ENCODE measurements around the gene FAM120A. TPM values are rescaled to one million over a fixed set of nuclear protein-coding genes. Genes with fewer than 3 reads are reported as not detected.
"Not testable (repeated sequence)": the region's sequence is repeated elsewhere in the genome, so short reads cannot be mapped to it uniquely, and the experiment has no call there.

The FAM120A gene
- total RNA-seq, 5 donors from 2014 or later (not counting 1 experiment from before 2014, with no cell fraction given) = 76.0 to 96.3 (median 93.5) TPM

GRCh38 chr9:93435386-93435785 lies 16.1 kb upstream of the FAM120A start:
- no peak overlapping the region for H3K27ac Mint-ChIP-seq
- WGBS (ENCODE audit: insufficient coverage) = no CpG with 5 or more reads among the region's 8 CpGs
- H3K27me3 Mint-ChIP-seq = peaks cover 0 to 1% of the 10 kb centered on the region in 2 donors

GRCh38 chr9:93436218-93436617 lies 15.3 kb upstream of the FAM120A start:
- ATAC-seq (replicated peaks in 1 of 4) (no peak), DNase-seq (no peak)
- Mint-ChIP-seq H3K4me3 (no peak overlapping the region), H3K9me3 (no peaks in the 10 kb centered on the region), H3K27me3 (peaks cover 0 to 1% of the 10 kb centered on the region in 2 donors), H3K27ac (no peak overlapping the region), H3K36me3 (peaks cover 15% of the 10 kb centered on the region), H3K4me1 (no peaks in the 10 kb centered on the region)
- CTCF ChIA-PET = no interaction called here
- POLR2A ChIA-PET = interaction anchor here in 1 of 2 donors (0.6 kb wide), 1 partner anchor 43 kb away, joined by 7 read pairs; no protein-coding TSS in a partner anchor
- no CpG with 5 or more reads among the region's 6 CpGs for WGBS (ENCODE audit: insufficient coverage)
- no peaks in the 10 kb centered on the region for H3K9me3 ChIP-seq
- H3K27me3 ChIP-seq (replicated peaks in 1 of 2; ENCODE audit: control insufficient read depth in 2 of 2, extremely low read depth in 1 of 2, insufficient read depth in 2 of 2, low read length in 1 of 2) = no peaks in the 10 kb centered on the region
- H3K4me1 ChIP-seq (ENCODE audit: control insufficient read depth in 1 of 2, extremely low read depth in 1 of 2, insufficient read depth in 2 of 2, low read length in 2 of 2) = peaks cover 0 to 3% of the 10 kb centered on the region in 2 experiments
- peaks cover 2% of the 10 kb centered on the region in 2 donors for H3K36me3 ChIP-seq (ENCODE audit: control insufficient read depth in 2 of 2, extremely low read depth in 1 of 2, insufficient read depth in 1 of 2, low read length in 1 of 2)
- no peak overlapping the region for H3K27ac ChIP-seq (ENCODE audit: low read length)
- no peak overlapping the region for H3K4me3 ChIP-seq (ENCODE audit: control insufficient read depth in 1 of 2, extremely low read depth in 1 of 2, low read length in 1 of 2)

More at GRCh38 chr9:93435386-93435785, 16.1 kb upstream of the FAM120A start:
- DNase-seq (no peak), ATAC-seq (replicated peaks in 1 of 4) (no peak)
- no peaks in the 10 kb centered on the region for H3K9me3 ChIP-seq
- H3K4me3 Mint-ChIP-seq = no peak overlapping the region
- H3K27ac ChIP-seq (ENCODE audit: low read length) = no peak overlapping the region
- ChIA-PET CTCF (no interaction called here), POLR2A (no interaction called here)
- no peaks in the 10 kb centered on the region for H3K4me1 Mint-ChIP-seq
- no peak overlapping the region for H3K4me3 ChIP-seq (ENCODE audit: control insufficient read depth in 1 of 2, extremely low read depth in 1 of 2, low read length in 1 of 2)
- H3K27me3 ChIP-seq (replicated peaks in 1 of 2; ENCODE audit: control insufficient read depth in 2 of 2, extremely low read depth in 1 of 2, insufficient read depth in 2 of 2, low read length in 1 of 2) = peaks cover 0 to 4% of the 10 kb centered on the region in 2 experiments
- peaks cover 0 to 3% of the 10 kb centered on the region in 2 experiments for H3K4me1 ChIP-seq (ENCODE audit: control insufficient read depth in 1 of 2, extremely low read depth in 1 of 2, insufficient read depth in 2 of 2, low read length in 2 of 2)
- H3K36me3 ChIP-seq (ENCODE audit: control insufficient read depth in 2 of 2, extremely low read depth in 1 of 2, insufficient read depth in 1 of 2, low read length in 1 of 2) = peaks cover 0 to 2% of the 10 kb centered on the region in 2 donors
- no peaks in the 10 kb centered on the region for H3K9me3 Mint-ChIP-seq
- peaks cover 15% of the 10 kb centered on the region for H3K36me3 Mint-ChIP-seq

- Mint-ChIP-seq H3K27ac (no peak overlapping the region), H3K36me3 (peaks cover 15% of the 10 kb centered on the region)
- CTCF ChIA-PET = no interaction called here
These were observed 14.7 kb upstream of the FAM120A start for GRCh38 chr9:93436655-93437407.

DNA sequence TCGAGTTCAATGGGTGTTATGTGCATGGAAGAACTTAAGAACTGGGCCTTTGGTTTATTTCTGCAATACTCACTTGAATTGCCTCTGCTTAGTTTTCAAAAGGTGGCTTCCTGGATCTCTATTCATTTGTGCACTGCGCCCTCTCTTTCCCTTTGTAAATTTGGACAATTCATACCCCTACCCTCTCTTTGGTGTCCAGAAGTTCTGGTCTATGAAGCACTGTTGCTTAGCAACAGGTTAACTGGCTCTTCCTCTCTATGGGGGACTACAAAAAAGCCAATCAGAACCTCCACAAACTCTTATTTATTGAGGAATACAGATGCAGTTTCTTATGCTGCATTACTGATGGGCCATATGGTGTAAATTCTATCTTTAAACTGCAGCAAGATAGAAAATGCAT lies 13.5 kb upstream of the FAM120A start:
- 100% methylated on average over 1 of the region's 2 CpGs for WGBS (ENCODE audit: insufficient coverage)
- ChIA-PET CTCF (no interaction called here), POLR2A (no interaction called here)
- Histone ChIP-seq H3K9me3 (no peaks in the 10 kb centered on the region), H3K27ac (ENCODE audit: low read length) (no peak overlapping the region), H3K4me3 (ENCODE audit: control insufficient read depth in 1 of 2, extremely low read depth in 1 of 2, low read length in 1 of 2) (no peak overlapping the region), H3K4me1 (ENCODE audit: control insufficient read depth in 1 of 2, extremely low read depth in 1 of 2, insufficient read depth in 2 of 2, low read length in 2 of 2) (no peaks in the 10 kb centered on the region), H3K27me3 (replicated peaks in 1 of 2; ENCODE audit: control insufficient read depth in 2 of 2, extremely low read depth in 1 of 2, insufficient read depth in 2 of 2, low read length in 1 of 2) (no peaks in the 10 kb centered on the region), H3K36me3 (ENCODE audit: control insufficient read depth in 2 of 2, extremely low read depth in 1 of 2, insufficient read depth in 1 of 2, low read length in 1 of 2) (peaks cover 2% of the 10 kb centered on the region in 2 donors)
- DNase-seq (no peak), ATAC-seq (replicated peaks in 1 of 4) (no peak)
- Mint-ChIP-seq H3K27ac (no peak overlapping the region), H3K4me3 (no peak overlapping the region), H3K9me3 (no peaks in the 10 kb centered on the region), H3K27me3 (peaks cover 0 to 1% of the 10 kb centered on the region in 2 donors), H3K36me3 (peaks cover 15% of the 10 kb centered on the region), H3K4me1 (no peaks in the 10 kb centered on the region)

More at GRCh38 chr9:93436655-93437407, 14.7 kb upstream of the FAM120A start:
- H3K4me1 Mint-ChIP-seq = no peaks in the 10 kb centered on the region
- Histone ChIP-seq H3K4me1 (ENCODE audit: control insufficient read depth in 1 of 2, extremely low read depth in 1 of 2, insufficient read depth in 2 of 2, low read length in 2 of 2) (peaks cover 0 to under 1% of the 10 kb centered on the region in 2 experiments), H3K27me3 (replicated peaks in 1 of 2; ENCODE audit: control insufficient read depth in 2 of 2, extremely low read depth in 1 of 2, insufficient read depth in 2 of 2, low read length in 1 of 2) (no peaks in the 10 kb centered on the region), H3K9me3 (no peaks in the 10 kb centered on the region), H3K27ac (ENCODE audit: low read length) (no peak overlapping the region), H3K36me3 (ENCODE audit: control insufficient read depth in 2 of 2, extremely low read depth in 1 of 2, insufficient read depth in 1 of 2, low read length in 1 of 2) (peaks cover 2% of the 10 kb centered on the region in 2 donors), H3K4me3 (ENCODE audit: control insufficient read depth in 1 of 2, extremely low read depth in 1 of 2, low read length in 1 of 2) (no peak overlapping the region)
- POLR2A ChIA-PET = interaction anchor here in 1 of 2 donors (0.6 kb wide), 1 partner anchor 1208 kb away, joined by 3 read pairs; no protein-coding TSS in a partner anchor
- ATAC-seq (replicated peaks in 1 of 4) (no peak), DNase-seq (no peak)
- 89% methylated on average over 4 of the region's 7 CpGs for WGBS (ENCODE audit: insufficient coverage)
- H3K9me3 Mint-ChIP-seq = no peaks in the 10 kb centered on the region
- H3K4me3 Mint-ChIP-seq = no peak overlapping the region
- H3K27me3 Mint-ChIP-seq = peaks cover 0 to 1% of the 10 kb centered on the region in 2 donors

DNA sequence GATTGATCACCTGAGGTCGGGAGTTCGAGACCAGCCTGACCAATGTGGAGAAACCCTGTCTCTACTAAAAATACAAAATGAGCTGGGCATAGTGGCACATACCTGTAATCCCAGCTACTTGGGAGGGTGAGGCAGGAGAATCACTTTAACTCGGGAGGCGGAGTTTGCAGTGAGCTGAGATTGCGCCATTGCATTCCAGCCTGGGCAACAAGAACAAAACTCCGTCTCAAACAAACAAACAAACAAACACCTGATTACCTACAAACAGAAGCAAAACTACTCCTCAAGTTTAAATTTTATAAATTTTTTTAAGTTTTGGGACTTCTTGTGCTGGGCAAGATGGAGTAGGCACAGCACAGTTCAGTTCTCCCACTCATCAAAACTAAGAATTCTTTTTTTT lies 12.2 kb upstream of the FAM120A start:
- POLR2A ChIA-PET; H3K4me3 Mint-ChIP-seq; DNase-seq; H3K27ac Mint-ChIP-seq; H3K4me1 Mint-ChIP-seq; H3K4me3 ChIP-seq (ENCODE audit: control insufficient read depth in 1 of 2, extremely low read depth in 1 of 2, low read length in 1 of 2); H3K4me1 ChIP-seq (ENCODE audit: control insufficient read depth in 1 of 2, extremely low read depth in 1 of 2, insufficient read depth in 2 of 2, low read length in 2 of 2); H3K27me3 ChIP-seq (replicated peaks in 1 of 2; ENCODE audit: control insufficient read depth in 2 of 2, extremely low read depth in 1 of 2, insufficient read depth in 2 of 2, low read length in 1 of 2); H3K9me3 Mint-ChIP-seq; H3K9me3 ChIP-seq; H3K36me3 ChIP-seq (ENCODE audit: control insufficient read depth in 2 of 2, extremely low read depth in 1 of 2, insufficient read depth in 1 of 2, low read length in 1 of 2); CTCF ChIA-PET; H3K27me3 Mint-ChIP-seq; H3K27ac ChIP-seq (ENCODE audit: low read length); ATAC-seq (replicated peaks in 1 of 4): not testable (repeated sequence)
- 92% methylated on average over 2 of the region's 6 CpGs for WGBS (ENCODE audit: insufficient coverage)
- H3K36me3 Mint-ChIP-seq = peaks cover 18% of the 10 kb centered on the region

GRCh38 chr9:93440896-93441580 lies 10.4 kb upstream of the FAM120A start:
- CTCF ChIA-PET = no interaction called here
- ATAC-seq (replicated peaks in 1 of 4) (no peak), DNase-seq (no peak)
- Mint-ChIP-seq H3K4me1 (no peaks in the 10 kb centered on the region), H3K27ac (no peak overlapping the region), H3K9me3 (no peaks in the 10 kb centered on the region), H3K36me3 (peaks cover 21% of the 10 kb centered on the region), H3K27me3 (no peaks in the 10 kb centered on the region), H3K4me3 (no peak overlapping the region)
- no peak overlapping the region for H3K4me3 ChIP-seq (ENCODE audit: control insufficient read depth in 1 of 2, extremely low read depth in 1 of 2, low read length in 1 of 2)
- H3K27ac ChIP-seq (ENCODE audit: low read length) = no peak overlapping the region
- no peaks in the 10 kb centered on the region for H3K27me3 ChIP-seq (replicated peaks in 1 of 2; ENCODE audit: control insufficient read depth in 2 of 2, extremely low read depth in 1 of 2, insufficient read depth in 2 of 2, low read length in 1 of 2)
- no peaks in the 10 kb centered on the region for H3K9me3 ChIP-seq
- POLR2A ChIA-PET = no interaction called here
- 100% methylated on average over 3 of the region's 8 CpGs for WGBS (ENCODE audit: insufficient coverage)
- H3K4me1 ChIP-seq (ENCODE audit: control insufficient read depth in 1 of 2, extremely low read depth in 1 of 2, insufficient read depth in 2 of 2, low read length in 2 of 2) = no peaks in the 10 kb centered on the region
- peaks cover 0 to 5% of the 10 kb centered on the region in 2 donors for H3K36me3 ChIP-seq (ENCODE audit: control insufficient read depth in 2 of 2, extremely low read depth in 1 of 2, insufficient read depth in 1 of 2, low read length in 1 of 2)

Data from T-cell (primary cell).